ENCODE results near the gene RLN3. TPM values are rescaled to one million over a fixed set of nuclear protein-coding genes. Genes with fewer than 3 reads are reported as not detected.
A peak's percentile ranks its signal among the peaks of the same experiment; 100 is the strongest.
"Not testable (repeated sequence)": the region's sequence is repeated elsewhere in the genome, so short reads cannot be mapped to it uniquely, and the experiment has no call there.

The RLN3 gene
- total RNA-seq, 1 donor from 2014 or later = not detected

GRCh38 chr19:14033946-14034345, 6.0 kb downstream of the RLN3 start:
- DNase-seq (ENCODE audit: low spot score) = no peak
- H3K9me3 Mint-ChIP-seq (ENCODE audit: low read depth) = no peaks in the 10 kb centered on the region
- H3K4me3 Mint-ChIP-seq (ENCODE audit: unreplicated experiment) = no peak overlapping the region
- H3K4me1 Mint-ChIP-seq (ENCODE audit: low read depth) = peaks cover 11% of the 10 kb centered on the region
- no peaks in the 10 kb centered on the region for H3K27me3 Mint-ChIP-seq (ENCODE audit: low read depth)
- no peak for TF ChIP-seq CTCF (IDR thresholded peaks at IDR 0.05)
- no peaks in the 10 kb centered on the region for H3K36me3 Mint-ChIP-seq (ENCODE audit: low read depth)
- H3K27ac Mint-ChIP-seq (ENCODE audit: unreplicated experiment) = no peak overlapping the region

GRCh38 chr19:14035159-14035558, 7.2 kb downstream of the RLN3 start:
- not testable (repeated sequence) for DNase-seq (ENCODE audit: low spot score); H3K27me3 Mint-ChIP-seq (ENCODE audit: low read depth); H3K9me3 Mint-ChIP-seq (ENCODE audit: low read depth); H3K27ac Mint-ChIP-seq (ENCODE audit: unreplicated experiment); H3K36me3 Mint-ChIP-seq (ENCODE audit: low read depth); H3K4me3 Mint-ChIP-seq (ENCODE audit: unreplicated experiment)
- peaks cover 11% of the 10 kb centered on the region for H3K4me1 Mint-ChIP-seq (ENCODE audit: low read depth)
- TF ChIP-seq CTCF (IDR thresholded peaks at IDR 0.05) = peak; percentile 37

DNA sequence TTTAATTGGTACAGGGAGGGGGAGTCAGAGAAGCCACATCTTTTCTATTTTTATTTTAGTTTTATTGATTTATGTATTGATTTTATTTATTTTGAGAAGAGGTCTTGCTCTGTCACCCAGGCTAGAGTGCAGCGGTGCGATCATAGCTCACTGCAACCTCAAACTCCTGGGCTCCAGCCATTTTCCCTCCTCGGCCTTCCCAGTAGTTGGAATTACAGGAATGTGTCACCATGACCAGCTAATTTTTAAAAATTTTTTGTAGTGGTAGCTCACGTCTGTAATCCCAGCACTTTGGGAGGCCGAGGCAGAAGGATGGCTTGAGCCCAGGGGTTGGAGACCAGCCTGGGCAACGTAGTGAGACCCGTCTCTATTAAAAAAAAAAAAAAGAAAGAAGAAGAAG, 7.8 kb downstream of the RLN3 start:
- Mint-ChIP-seq H3K27ac (ENCODE audit: unreplicated experiment) (peak overlapping the region; percentile 90), H3K9me3 (ENCODE audit: low read depth) (no peaks in the 10 kb centered on the region), H3K4me1 (ENCODE audit: low read depth) (peaks cover 11% of the 10 kb centered on the region), H3K27me3 (ENCODE audit: low read depth) (no peaks in the 10 kb centered on the region), H3K36me3 (ENCODE audit: low read depth) (no peaks in the 10 kb centered on the region), H3K4me3 (ENCODE audit: unreplicated experiment) (no peak overlapping the region)
- no peak for DNase-seq (ENCODE audit: low spot score)
- TF ChIP-seq CTCF (IDR thresholded peaks at IDR 0.05) = no peak

GRCh38 chr19:14039181-14039580, 11.2 kb downstream of the RLN3 start:
- DNase-seq (ENCODE audit: low spot score) = no peak
- Mint-ChIP-seq H3K36me3 (ENCODE audit: low read depth) (no peaks in the 10 kb centered on the region), H3K27ac (ENCODE audit: unreplicated experiment) (no peak overlapping the region), H3K4me1 (ENCODE audit: low read depth) (peaks cover 6% of the 10 kb centered on the region), H3K9me3 (ENCODE audit: low read depth) (no peaks in the 10 kb centered on the region), H3K4me3 (ENCODE audit: unreplicated experiment) (no peak overlapping the region), H3K27me3 (ENCODE audit: low read depth) (no peaks in the 10 kb centered on the region)
- TF ChIP-seq CTCF (IDR thresholded peaks at IDR 0.05) = no peak

DNA sequence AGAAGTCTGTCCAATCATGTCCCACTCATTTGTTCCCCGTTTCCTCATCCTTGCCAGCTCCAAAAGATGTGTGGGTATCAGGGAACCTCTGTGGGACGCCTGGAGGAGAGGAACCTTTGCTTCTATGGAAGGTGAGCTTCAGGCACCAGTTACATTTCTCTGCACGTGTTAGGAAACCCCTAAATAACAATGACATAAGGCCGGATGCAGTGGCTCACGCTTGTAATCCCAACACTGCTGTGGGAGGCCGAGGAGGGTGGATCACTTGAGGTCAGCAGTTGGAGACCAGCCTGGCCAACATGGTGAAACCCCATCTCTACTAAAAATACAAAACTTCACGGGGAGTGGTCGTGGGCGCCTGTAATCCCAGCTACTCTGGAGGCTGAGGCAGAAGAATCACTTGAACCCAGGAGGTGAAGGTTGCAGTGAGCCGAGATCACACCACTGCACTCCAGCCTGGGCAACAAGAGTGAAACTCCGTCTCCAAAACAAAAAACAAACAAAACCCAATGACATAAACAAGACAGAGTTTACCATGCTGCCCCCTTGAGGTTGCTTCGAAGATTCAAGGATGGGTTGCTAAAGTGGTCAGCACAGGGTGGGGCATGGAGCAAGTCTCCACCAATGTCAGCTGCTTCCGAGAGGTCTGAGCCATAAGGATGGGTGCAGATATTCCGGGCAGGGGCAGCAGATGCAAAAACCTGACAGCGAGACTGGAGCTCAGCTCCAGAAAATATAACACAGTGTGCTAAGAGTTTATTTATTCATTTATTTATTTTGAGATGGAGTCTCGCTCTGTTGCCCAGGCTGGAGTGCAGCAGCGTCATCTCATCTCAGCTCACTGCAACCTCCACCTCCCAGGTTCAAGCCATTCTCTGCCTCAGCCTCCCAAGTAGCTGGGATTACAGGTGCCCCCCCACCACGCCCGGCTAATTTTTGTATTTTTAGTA, 15.0 kb downstream of the RLN3 start:
- DNase-seq (ENCODE audit: low spot score); H3K4me1 Mint-ChIP-seq (ENCODE audit: low read depth); H3K27me3 Mint-ChIP-seq (ENCODE audit: low read depth); H3K4me3 Mint-ChIP-seq (ENCODE audit: unreplicated experiment); H3K36me3 Mint-ChIP-seq (ENCODE audit: low read depth); H3K9me3 Mint-ChIP-seq (ENCODE audit: low read depth): not testable (repeated sequence)
- H3K27ac Mint-ChIP-seq (ENCODE audit: unreplicated experiment) = peak overlapping the region; percentile 6
- peak; percentile 80 for TF ChIP-seq CTCF (IDR thresholded peaks at IDR 0.05)

GRCh38 chr19:14047866-14048265, 19.9 kb downstream of the RLN3 start:
- H3K4me1 Mint-ChIP-seq (ENCODE audit: low read depth); H3K4me3 Mint-ChIP-seq (ENCODE audit: unreplicated experiment); H3K9me3 Mint-ChIP-seq (ENCODE audit: low read depth); H3K27me3 Mint-ChIP-seq (ENCODE audit: low read depth); H3K36me3 Mint-ChIP-seq (ENCODE audit: low read depth); H3K27ac Mint-ChIP-seq (ENCODE audit: unreplicated experiment); DNase-seq (ENCODE audit: low spot score): not testable (repeated sequence)

Data from chondrocyte (in vitro differentiated cells).